LHCN-M2 (cell line): ENCODE results near the gene TSPYL1. TPM values are rescaled to one million over a fixed set of nuclear protein-coding genes. Genes with fewer than 3 reads are reported as not detected.

ENCODE experiments used
- total RNA-seq: library from RNA; depleted of rRNA; stranded (reverse); fragments of >200 nt; gene quantifications from 2 replicates; pipeline ENCODE4 v1.2.3, GENCODE V29; 2014; rRNA removed

TSPYL1 gene
- total RNA-seq, 1 experiment from 2014 or later: 76.1 TPM

Other genes with a start within 250 kb of the TSPYL1 start
- gene FRK, start 219.0 kb downstream of the TSPYL1 start, total RNA-seq: 1.9 and 2.9 TPM in 2 replicates
- 13.6 and 18.0 TPM in 2 replicates for gene NT5DC1, start 179.1 kb downstream of the TSPYL1 start, total RNA-seq
- 1.4 and 1.7 TPM in 2 replicates for gene COL10A1, start 153.8 kb downstream of the TSPYL1 start, total RNA-seq
- gene TSPYL4, start 25.9 kb downstream of the TSPYL1 start, total RNA-seq: 16.7 and 18.8 TPM in 2 replicates
- gene DSE, start 91.0 kb upstream of the TSPYL1 start, total RNA-seq: 28.4 and 31.7 TPM in 2 replicates
- 2.7 and 3.9 TPM in 2 replicates for gene CALHM6, start 181.4 kb upstream of the TSPYL1 start, total RNA-seq
- gene CALHM5, start 231.7 kb upstream of the TSPYL1 start, total RNA-seq: 5.1 and 6.3 TPM in 2 replicates